GM23338 (cell line): Measurements from ENCODE around the gene KHK. TPM values are rescaled to one million over a fixed set of nuclear protein-coding genes. Genes with fewer than 3 reads are reported as not detected.

Experiments used
- ATAC-seq: fragments of 200-7000 bp; cut with Tn5 transposase; 3 replicates; pipeline ENCODE4 v1.9.1; 2020
- DNase-seq: peaks from one replicate; pipeline ENCODE4 v3.0.0-alpha.2; 2015; ENCODE audit warnings: low spot score
- H2AFZ ChIP-seq: fragments of 200-600 bp; sonication (generic); 2 replicates; pipeline ENCODE4 v1.8.0; 2016; ENCODE audit warnings: antibody characterized with exemption, mild to moderate bottlenecking, moderate library complexity
- H3F3A ChIP-seq: fragments of 200-600 bp; sonication (generic); replicated peaks from 2 replicates; pipeline ENCODE4 v1.8.0; 2017; ENCODE audit warnings: antibody characterized with exemption, mixed run types, low read depth
- H3K27ac ChIP-seq: fragments of 200-600 bp; sonication (generic); 2 replicates; pipeline ENCODE4 v1.6.1; 2016; ENCODE audit warnings: low read depth
- H3K27me3 ChIP-seq: fragments of 200-600 bp; sonication (generic); 2 replicates; pipeline ENCODE4 v1.8.0; 2016; ENCODE audit warnings: mild to moderate bottlenecking, mixed run types, moderate library complexity; ENCODE audit not compliant: insufficient read depth
- H3K36me3 ChIP-seq: fragments of 200-600 bp; sonication (generic); 2 replicates; pipeline ENCODE4 v1.8.0; 2016; ENCODE audit warnings: mild to moderate bottlenecking; ENCODE audit not compliant: insufficient read depth
- H3K4me1 ChIP-seq: fragments of 200-600 bp; sonication (generic); 2 replicates; pipeline ENCODE4 v1.8.0; 2016; ENCODE audit warnings: mild to moderate bottlenecking, moderate library complexity; ENCODE audit not compliant: insufficient read depth
- H3K4me2 ChIP-seq: fragments of 200-600 bp; sonication (generic); 2 replicates; pipeline ENCODE4 v1.7.1; 2017; ENCODE audit warnings: mixed run types
- H3K4me3 ChIP-seq: fragments of 200-600 bp; sonication (generic); 2 replicates; pipeline ENCODE4 v1.6.1; 2016; ENCODE audit warnings: mixed run types
- H3K79me2 ChIP-seq: fragments of 200-600 bp; sonication (generic); replicated peaks from 2 replicates; pipeline ENCODE4 v1.8.0; 2017; ENCODE audit warnings: mild to moderate bottlenecking; ENCODE audit not compliant: insufficient read depth
- H3K9me2 ChIP-seq: fragments of 200-600 bp; sonication (generic); 2 replicates; pipeline ENCODE4 v1.8.0; 2017; ENCODE audit not compliant: insufficient read depth
- H4K20me1 ChIP-seq: fragments of 200-600 bp; sonication (generic); replicated peaks from 2 replicates; pipeline ENCODE4 v1.8.0; 2017; ENCODE audit warnings: mild to moderate bottlenecking; ENCODE audit not compliant: insufficient read depth
- H3K27ac Mint-ChIP-seq: 2 replicates; pipeline ENCODE4 v1.8.0; 2020; ENCODE audit warnings: inconsistent platforms, mild to moderate bottlenecking, moderate library complexity, mixed read lengths
- H3K27me3 Mint-ChIP-seq: 3 replicates; pipeline ENCODE4 v1.8.0; 2022; ENCODE audit warnings: low read depth, mild to moderate bottlenecking, moderate library complexity, mixed read lengths, inconsistent platforms; ENCODE audit not compliant: insufficient read depth, poor library complexity
- H3K36me3 Mint-ChIP-seq: 3 replicates; pipeline ENCODE4 v1.8.0; 2021; ENCODE audit warnings: low read depth, mild to moderate bottlenecking, inconsistent platforms, moderate library complexity, mixed read lengths
- H3K4me1 Mint-ChIP-seq: 3 replicates; pipeline ENCODE4 v1.8.0; 2020; ENCODE audit warnings: mild to moderate bottlenecking, inconsistent platforms, mixed read lengths
- H3K4me3 Mint-ChIP-seq: 3 replicates; pipeline ENCODE4 v1.8.0; 2021; ENCODE audit warnings: moderate library complexity, mild to moderate bottlenecking, inconsistent platforms, mixed read lengths
- H3K9me3 Mint-ChIP-seq: 3 replicates; pipeline ENCODE4 v1.8.0; 2020; ENCODE audit warnings: moderate library complexity, mild to moderate bottlenecking, inconsistent platforms, mixed read lengths
- CREB1 ChIP-seq: fragments of 250-450 bp; sonication (Bioruptor Pico); IDR thresholded peaks from 2 replicates; pipeline ENCODE4 v1.5.0; 2020; ENCODE audit warnings: low read depth, mild to moderate bottlenecking, moderate library complexity
- CTCF ChIP-seq, 2 experiments: fragments of 200-600 bp in 1 of 2; sonication (generic) in 1 of 2; conservative IDR thresholded peaks; 2 replicates each; pipeline versions ENCODE4 v1.5.1 to v1.6.1; 2016 to 2017; ENCODE audit warnings: antibody characterized with exemption in 2 of 2, low read depth in 2 of 2, mild to moderate bottlenecking in 2 of 2, moderate library complexity in 1 of 2
- ETS1 ChIP-seq: IDR thresholded peaks from 2 replicates; pipeline ENCODE4 v1.6.1; 2016; ENCODE audit warnings: antibody characterized with exemption
- EZH2 ChIP-seq: fragments of 200-600 bp; sonication (generic); IDR thresholded peaks from one replicate; pipeline ENCODE4 v1.8.0; 2017; ENCODE audit warnings: antibody characterized with exemption, mild to moderate bottlenecking, low read depth; ENCODE audit not compliant: unreplicated experiment
- EZH2phosphoT487 ChIP-seq: fragments of 200-600 bp; sonication (generic); IDR thresholded peaks from one replicate; pipeline ENCODE4 v1.8.1; 2018; ENCODE audit warnings: antibody characterized with exemption; ENCODE audit not compliant: unreplicated experiment
- JUNB ChIP-seq: IDR thresholded peaks from one replicate; pipeline ENCODE4 v1.6.1; 2016; ENCODE audit warnings: antibody characterized with exemption; ENCODE audit not compliant: unreplicated experiment
- NANOG ChIP-seq: IDR thresholded peaks from 2 replicates; pipeline ENCODE4 v1.6.1; 2016; ENCODE audit warnings: antibody characterized with exemption, borderline replicate concordance
- POLR2AphosphoS5 ChIP-seq: IDR thresholded peaks from 2 replicates; pipeline ENCODE4 v1.6.1; 2016; ENCODE audit warnings: antibody characterized with exemption, low read depth
- REST ChIP-seq: IDR thresholded peaks from one replicate; pipeline ENCODE4 v1.6.1; 2018; ENCODE audit warnings: antibody characterized with exemption; ENCODE audit not compliant: unreplicated experiment
- STAT1 ChIP-seq: IDR thresholded peaks from one replicate; pipeline ENCODE4 v1.6.1; 2016; ENCODE audit warnings: antibody characterized with exemption; ENCODE audit not compliant: unreplicated experiment
- ZNF114 ChIP-seq: fragments of 250-450 bp; sonication (Bioruptor Pico); IDR thresholded peaks from 2 replicates; pipeline ENCODE4 v1.5.0; 2020; ENCODE audit warnings: mild to moderate bottlenecking, moderate library complexity
- ZNF331 ChIP-seq: fragments of 250-450 bp; sonication (Bioruptor Pico); IDR thresholded peaks from 2 replicates; pipeline ENCODE4 v1.5.0; 2020; ENCODE audit warnings: low read depth, mild to moderate bottlenecking, moderate library complexity
- ZNF462 ChIP-seq: fragments of 250-450 bp; sonication (Bioruptor Pico); IDR thresholded peaks from 2 replicates; pipeline ENCODE4 v1.5.0; 2020; ENCODE audit warnings: mild to moderate bottlenecking, moderate library complexity
- polyA plus RNA-seq: library from polyadenylated mRNA; unstranded; fragments of >200 nt; fragmentation: Nextera tagmentation; extraction: Ambion mirVana; gene quantifications from 2 replicates; pipeline ENCODE4 v1.2.1, GENCODE V29; 2016
- total RNA-seq: library from RNA; depleted of rRNA; stranded (reverse); fragments of >200 nt; shearing (Covaris generic); gene quantifications from 2 replicates; pipeline ENCODE4 v1.2.3, GENCODE V29; 2014

KHK gene
- total and polyA plus RNA-seq, 2 experiments from 2014 or later, result 9.7 TPM

GRCh38 chr2:27058210-27058609, 28.4 kb upstream of the KHK start:
- no peak overlapping the region for H3K4me3 ChIP-seq
- Mint-ChIP-seq H3K4me1 (no peaks in the 10 kb centered on the region; the same call in 2 of the 3 replicates), H3K9me3 (no peaks in the 10 kb centered on the region), H3K4me3 (no peak overlapping the region), H3K36me3 (peaks cover 43% of the 10 kb centered on the region), H3K27ac (no peak overlapping the region), H3K27me3 (peaks cover 3% of the 10 kb centered on the region)
- no peaks in the 10 kb centered on the region for H3K79me2 ChIP-seq
- H3K9me2 ChIP-seq, result no peaks in the 10 kb centered on the region
- peaks cover 15% of the 10 kb centered on the region for H3K36me3 ChIP-seq
- no peaks in the 10 kb centered on the region for H3K4me1 ChIP-seq
- peaks cover 9% of the 10 kb centered on the region; the same call in 1 of the 2 replicates for H3F3A ChIP-seq
- TF ChIP-seq JUNB (no peak), ZNF331 (no peak), STAT1 (no peak), EZH2phosphoT487 (no peak), CREB1 (CRISPR knock-in tag) (no peak), CTCF (conservative IDR thresholded peaks at IDR 0.05; ENCODE audit: low read depth in 2 of 2) (no peak), ZNF462 (CRISPR knock-in tag) (no peak), EZH2 (no peak), NANOG (no peak), ETS1 (no peak), POLR2AphosphoS5 (no peak), ZNF114 (CRISPR knock-in tag) (no peak), REST (no peak)
- H3K27me3 ChIP-seq, result no peaks in the 10 kb centered on the region
- H2AFZ ChIP-seq, result no peak overlapping the region
- H4K20me1 ChIP-seq, result no peaks in the 10 kb centered on the region; the same call in none of the 2 replicates
- DNase-seq (no peak), ATAC-seq (no peak)
- H3K4me2 ChIP-seq, result no peak overlapping the region
- no peak overlapping the region for H3K27ac ChIP-seq
